GM20431 (cell line): Measurements from ENCODE around the gene MRPS33.
"Not testable (repeated sequence)": the region's sequence is repeated elsewhere in the genome, so short reads cannot be mapped to it uniquely, and the experiment has no call there.

ENCODE experiments used
- in situ Hi-C: fragments of 300-500 bp; cut with MseI, MboI; formaldehyde crosslinking; loops from one replicate; pipeline ENCODE4 v1.15.0; 2020; ENCODE audit warnings: low sequenced_read_pairs; ENCODE audit not compliant: unreplicated experiment

Gene MRPS33

DNA sequence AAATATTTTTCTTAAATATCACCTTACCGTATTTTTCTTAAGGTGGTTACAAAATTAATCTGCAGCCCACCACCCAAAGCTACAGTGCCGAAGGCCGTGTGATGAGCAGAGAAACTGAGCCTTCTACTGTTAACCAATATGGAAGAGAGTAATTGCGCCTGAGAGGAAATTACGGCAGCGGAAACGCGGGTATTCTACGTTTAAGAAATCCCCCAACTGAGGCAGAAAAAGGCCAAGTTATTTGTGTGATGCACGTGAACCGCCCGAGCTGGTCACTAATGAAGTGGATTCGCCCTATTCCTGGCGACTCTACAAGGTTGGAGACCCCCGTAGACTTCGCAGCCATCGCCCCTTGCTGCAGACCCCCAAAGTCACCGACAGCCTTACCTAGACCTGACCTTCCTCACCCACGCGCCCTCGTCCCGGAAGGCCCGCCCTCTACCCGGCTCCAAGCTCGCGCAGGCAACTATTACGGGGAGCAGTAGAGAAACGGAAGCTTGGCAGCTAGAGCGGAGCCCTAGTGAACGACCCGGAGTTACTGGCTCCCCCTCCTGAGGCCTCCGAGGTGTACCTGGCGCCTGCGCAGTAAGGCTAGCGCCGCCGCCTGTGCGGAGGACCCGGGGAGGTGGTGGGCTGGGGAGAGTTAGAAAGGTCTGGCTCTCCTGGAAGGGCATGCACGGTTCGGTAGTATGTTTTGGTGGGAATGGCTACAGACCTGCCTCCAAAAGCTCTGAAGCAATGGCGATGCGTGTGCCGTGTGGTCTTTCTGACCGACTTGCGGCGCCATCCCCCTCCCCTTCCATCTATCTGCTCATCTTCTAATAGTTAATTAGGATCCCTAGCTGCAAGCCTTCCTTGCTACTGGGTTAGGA lies at the start of gene MRPS33:
Gene MRPS33, minus strand, starts transcription at position 429 of the 872 bp plus-strand sequence. CDS start 4,319 bp downstream, outside the sequence.
- in situ Hi-C loops = loop anchor here (25.0 kb wide), 1 partner anchor 502 kb away; no protein-coding TSS in a partner anchor

DNA sequence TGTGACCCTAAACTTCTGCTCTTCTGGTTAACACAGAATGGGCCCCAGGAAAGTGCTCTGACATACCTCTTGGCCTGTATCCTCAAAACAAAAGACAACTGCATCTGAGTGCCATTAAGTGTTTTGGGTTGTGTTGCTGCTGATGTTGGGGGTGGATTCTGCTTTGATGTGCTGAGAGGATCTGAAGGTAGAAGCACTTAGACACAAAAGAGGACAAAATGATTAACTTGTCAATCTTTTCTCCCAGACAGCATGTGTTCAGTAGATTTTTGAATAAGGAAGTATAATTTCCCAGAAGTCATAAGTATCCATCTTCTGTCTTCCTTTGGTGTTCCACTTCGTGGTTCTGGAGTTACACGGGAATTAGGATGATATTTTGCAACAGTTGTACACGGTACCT lies 43.0 kb upstream of the MRPS33 start:
- in situ Hi-C loops = no loop called here

DNA sequence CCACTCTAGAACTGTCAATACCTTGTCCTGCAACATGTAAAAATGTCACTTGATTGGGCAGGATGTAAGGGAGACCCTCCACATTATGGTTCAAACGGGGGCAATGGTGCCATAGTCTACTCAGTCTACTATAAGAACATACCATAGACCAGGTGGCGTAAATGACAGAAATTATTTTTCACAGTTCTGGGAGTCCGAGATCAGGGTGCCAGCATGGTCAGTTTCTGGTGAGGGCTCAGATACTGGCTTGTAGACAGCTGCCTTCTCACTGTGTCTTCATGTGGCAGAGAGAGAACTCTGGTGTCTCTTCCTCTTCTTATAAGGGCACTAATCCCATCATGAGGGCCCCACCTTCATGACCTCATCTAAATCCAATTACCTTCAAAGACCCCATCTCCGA lies 40.4 kb upstream of the MRPS33 start:
- in situ Hi-C loops = no loop called here

DNA sequence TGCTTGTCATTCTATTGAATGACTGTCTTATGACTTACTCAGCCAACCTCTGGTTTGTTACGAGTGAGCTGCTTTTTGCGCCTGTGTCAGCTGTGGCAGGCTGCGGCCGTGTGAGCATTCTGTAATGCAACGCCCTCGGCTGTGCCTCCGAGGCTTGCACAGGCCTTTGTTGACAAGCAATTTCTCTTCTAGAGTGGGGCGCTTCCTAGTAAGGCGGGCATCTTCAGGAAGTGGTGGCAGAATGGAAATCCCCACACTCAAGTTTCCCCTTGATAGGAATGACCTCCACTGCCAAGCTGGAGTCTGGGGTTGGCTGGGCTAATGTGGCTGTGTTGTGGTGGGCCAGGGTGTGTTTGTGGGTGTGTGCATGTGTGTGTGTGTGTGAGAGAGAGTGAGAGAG lies 38.9 kb upstream of the MRPS33 start:
- in situ Hi-C loops = no loop called here

DNA sequence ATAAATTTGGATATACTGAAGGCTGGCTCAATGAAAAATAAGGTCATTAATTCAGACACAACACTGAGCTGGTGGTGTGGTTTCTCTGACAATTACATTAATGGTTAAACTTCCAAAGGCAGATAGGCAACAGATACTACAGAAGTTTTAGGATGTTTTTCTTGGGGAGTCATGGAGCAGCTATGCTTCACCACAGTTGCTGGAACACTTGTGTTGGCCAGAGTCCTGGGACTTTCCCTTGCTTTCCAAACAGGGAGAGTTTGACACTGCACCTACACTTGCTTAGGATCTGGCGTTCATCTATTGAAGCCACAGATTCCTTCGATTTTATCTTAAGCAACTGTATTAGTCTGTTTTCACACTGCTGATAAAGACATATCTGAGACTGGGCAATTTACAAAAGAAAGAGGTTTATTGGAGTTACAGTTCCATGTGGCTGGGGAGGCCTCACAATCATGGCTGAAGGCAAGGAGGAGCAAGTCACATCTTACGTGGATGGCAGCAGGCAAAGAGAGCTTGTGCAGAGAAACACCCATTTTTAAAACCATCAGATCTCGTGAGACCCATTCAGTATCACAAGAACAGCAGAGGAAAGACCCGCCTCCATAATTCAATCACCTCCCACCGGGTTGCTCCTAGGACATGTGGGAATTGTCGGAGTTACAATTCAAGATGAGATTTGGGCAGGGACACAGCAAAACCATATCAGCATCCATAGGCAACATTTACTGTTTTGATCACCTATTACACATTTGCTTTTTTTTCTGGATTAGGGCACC lies 31.3 kb upstream of the MRPS33 start:
- in situ Hi-C loops = no loop called here

DNA sequence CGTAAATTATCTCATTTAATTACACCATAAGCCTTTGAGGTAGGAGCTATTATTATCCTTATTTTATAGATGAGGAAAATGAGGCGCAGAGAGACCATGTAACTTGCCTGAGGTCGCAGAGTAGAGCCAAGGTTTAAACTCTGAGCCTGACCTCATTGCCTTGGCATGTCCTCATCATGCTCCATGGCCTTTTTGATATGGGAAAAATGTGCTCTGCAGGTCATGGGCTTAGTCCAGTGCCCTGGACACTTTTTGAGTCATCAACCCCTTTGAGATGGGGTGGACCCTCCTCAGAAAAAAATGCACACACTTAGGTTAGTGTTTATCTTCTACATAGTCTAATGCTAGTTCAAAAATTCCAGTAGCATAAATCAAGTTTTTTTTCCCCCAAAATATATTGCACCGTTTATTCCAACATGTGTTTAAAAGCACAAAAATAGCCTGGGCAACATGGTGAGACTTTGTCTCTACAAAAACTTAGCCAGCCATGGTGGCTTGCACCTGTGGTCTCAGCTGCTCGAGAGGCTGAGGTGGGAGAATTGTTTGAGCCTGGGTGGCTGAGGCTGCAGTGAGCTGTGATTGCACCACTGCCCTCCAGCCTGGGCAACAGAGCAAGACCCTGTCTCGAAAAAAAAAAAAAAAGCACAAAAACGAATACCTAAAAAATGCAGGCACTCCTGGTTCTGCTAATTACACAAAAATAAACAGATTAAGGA lies 30.5 kb upstream of the MRPS33 start:
- in situ Hi-C loops = no loop called here

DNA sequence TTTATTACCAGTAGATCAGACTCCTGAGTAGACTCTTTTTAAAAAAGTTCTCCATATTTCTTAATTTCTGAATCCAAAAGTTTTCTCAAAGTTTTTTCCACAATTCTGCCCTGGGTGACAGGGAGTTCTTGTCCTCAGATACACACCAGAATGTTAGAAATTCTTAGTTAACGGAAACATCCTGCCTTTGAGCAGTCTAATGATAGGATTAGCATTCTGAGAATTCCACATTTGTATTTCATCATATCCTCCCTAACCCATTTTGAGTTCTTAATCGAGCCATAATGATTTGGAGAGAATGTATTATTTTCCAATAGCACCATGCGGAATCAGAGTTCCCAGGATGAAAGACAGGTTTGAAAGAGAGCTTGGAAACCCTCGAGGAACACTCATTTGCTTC lies 28.9 kb upstream of the MRPS33 start:
- in situ Hi-C loops = no loop called here

DNA sequence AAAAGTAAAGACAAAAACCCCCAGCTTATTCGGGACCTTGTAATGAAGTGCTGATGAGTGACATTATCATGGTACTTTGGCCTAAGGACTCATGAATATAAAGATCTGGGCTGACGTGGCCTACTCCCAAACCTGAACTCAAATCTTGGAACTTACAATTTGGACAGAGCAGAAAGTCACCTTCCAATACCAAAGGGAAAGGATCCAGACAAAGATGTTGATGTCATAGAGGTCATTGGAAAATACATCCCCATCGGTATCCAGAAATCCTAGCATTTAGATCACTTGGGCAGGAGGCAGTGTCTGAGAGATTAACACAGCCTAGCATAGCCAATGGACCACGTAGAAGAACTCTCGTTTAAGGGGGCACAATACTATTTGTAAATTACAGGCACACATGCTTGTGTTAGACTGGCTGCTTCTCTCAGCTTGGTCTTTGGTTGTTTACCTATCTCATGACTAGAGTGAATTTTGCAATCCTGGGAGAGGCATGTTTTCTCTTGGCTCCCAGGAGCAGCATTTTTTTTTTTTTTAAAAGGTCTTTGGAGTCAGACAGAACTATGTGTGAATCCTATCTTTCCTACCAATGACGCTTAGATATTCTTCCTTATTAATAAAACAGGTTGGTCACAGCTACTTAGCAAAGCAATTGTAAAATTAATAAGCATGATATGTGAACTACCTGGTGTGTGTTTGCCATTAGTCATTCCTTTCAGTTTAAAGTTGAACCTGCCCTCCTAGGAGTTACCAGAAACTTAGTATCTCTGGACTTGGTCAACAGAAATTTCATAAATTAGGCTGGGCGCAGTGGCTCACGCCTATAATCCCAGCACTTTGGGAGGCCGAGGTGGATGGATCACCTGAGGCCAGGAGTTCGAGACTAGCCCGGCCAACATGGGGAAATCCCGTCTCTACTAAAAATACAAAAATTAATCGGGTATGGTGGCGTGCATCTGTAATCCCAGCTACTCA lies 27.8 kb upstream of the MRPS33 start:
- in situ Hi-C loops = no loop called here

DNA sequence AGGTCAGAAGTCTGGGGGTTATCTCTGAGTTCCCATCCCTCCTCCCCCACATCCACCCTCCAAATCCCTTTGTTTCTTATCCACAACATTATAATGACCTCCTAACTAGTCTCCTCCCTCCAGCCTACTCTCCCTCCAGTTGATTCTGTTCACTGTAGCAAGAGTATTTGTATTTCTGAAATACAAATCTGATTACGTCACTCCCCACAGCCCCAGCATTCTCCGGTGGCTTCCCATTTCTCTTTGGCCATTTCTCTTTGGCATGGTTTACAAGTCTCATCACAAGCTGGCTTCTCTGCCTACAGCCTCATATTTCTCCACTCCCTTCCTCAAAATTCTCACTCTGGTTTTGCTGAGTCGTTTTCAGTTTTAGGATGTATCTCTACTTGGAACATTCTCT lies 24.6 kb upstream of the MRPS33 start:
- in situ Hi-C loops = no loop called here

DNA sequence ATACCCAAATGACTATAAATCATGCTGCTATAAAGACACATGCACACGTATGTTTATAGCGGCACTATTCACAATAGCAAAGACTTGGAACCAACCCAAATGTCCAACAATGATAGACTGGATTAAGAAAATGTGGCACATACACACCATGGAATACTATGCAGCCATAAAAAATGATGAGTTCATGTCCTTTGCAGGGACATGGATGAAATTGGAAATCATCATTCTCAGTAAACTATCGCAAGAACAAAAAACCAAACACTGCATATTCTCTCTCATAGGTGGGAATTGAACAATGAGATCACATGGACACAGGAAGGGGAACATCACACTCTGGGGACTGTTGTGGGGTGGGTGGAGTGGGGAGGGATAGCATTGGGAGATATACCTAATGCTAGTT lies 23.3 kb upstream of the MRPS33 start:
- in situ Hi-C loops = not testable (repeated sequence)

DNA sequence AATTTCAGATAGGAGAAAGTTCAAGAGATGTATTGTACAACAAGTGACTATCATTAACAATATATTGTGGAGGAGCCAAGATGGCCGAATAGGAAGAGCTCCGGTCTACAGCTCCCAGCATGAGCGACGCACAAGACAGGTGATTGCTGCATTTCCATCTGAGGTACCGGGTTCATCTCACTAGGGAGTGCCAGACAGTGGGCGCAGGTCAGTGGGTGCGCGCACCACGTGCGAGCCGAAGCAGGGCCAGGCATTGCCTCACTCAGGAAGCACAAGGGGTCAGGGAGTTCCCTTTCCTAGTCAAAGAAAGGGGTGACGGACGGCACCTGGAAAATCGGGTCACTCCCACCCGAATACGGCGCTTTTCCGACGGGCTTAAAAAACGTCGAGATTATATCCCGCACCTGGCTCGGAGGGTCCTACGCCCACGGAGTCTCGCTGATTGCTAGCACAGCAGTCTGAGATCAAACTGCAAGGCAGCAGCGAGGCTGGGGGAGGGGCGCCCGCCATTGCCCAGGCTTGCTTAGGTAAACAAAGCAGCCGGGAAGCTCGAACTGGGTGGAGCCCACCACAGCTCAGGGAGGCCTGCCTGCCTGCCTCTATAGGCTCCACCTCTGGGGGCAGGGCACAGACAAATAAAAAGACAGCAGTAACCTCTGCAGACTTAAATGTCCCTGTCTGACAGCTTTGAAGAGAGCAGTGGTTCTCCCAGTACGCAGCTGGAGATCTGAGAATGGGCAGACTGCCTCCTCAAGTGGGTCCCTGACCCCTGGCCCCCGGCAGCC lies 18.0 kb upstream of the MRPS33 start:
- in situ Hi-C loops = not testable (repeated sequence)

DNA sequence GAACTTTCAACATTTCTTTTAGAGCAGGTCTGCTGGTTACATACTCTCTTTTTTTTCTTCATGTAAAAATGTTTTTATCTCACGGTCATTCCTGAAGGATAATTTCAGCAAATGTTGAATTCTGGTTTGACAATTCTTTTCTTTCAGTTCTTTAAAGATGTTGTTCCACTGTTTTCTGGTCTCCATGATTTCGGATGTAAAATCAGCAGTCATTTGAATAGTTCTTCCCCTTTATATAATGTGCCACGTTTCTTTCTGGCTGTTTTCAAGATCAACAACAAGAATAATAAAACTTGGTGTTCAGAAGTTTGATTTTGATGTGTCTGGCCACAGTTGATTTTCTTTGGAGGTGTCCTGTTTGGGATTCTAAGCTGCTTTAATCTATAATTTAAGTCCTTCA lies 14.0 kb upstream of the MRPS33 start:
- in situ Hi-C loops = no loop called here

DNA sequence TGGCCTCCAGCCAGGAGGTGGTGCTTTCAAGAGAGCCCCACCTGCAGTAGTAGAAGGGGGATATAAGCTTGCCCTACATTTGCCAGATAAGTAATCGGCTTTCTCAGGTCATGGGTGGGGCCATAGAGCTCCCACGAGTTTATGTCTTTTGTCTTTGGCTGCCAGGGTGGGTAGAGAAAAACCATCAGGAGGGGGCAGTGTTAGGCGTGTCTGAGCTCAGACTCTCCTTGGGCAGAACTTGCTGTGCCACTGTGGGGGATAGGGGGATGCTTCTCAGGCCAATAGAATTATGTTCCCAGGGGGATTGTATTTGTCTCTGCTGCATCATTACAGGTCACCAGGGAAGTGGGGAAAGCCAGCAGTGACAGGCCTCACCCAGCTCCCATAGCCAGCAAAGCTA lies 12.3 kb upstream of the MRPS33 start:
- in situ Hi-C loops = no loop called here

DNA sequence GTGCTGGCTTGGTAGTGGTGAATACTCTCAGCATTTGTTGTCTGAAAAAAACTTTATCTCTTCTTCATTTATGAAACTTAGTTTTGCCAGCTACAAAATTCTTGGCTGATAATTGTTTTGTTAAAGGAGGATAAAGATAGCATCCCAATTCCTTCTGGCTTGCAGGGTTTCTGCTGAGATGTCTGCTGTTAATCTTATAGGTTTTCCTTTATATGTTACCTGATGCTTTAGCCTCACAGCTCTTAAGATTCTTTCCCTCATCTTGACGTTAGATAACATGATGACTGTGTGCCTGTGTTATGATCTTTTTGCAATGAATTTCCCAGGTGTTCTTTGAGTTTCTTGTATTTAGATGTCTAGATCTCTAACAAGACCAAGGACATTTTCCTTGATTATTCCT lies 9.9 kb upstream of the MRPS33 start:
- in situ Hi-C loops = loop anchor here (25.0 kb wide), 1 partner anchor 512 kb away; no protein-coding TSS in a partner anchor

DNA sequence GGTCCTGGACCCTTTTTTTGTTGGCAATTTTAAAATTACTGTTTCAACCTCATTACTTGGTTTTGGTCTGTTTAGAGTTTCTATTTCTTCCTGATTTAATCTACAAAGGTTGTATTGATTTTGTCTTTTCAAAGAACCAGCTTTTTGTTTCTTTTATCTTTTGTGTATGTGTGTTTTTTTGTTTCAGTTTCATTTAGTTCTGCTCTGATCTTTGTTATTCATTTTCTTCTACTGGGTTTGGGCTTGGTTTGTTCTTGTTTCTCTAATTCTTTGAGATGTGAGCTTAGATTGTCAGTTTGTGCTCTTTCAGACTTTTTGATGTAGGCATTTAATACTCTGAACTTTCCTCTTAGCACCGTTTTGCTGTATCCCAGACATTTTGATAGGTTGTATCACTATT lies 8.5 kb upstream of the MRPS33 start:
- in situ Hi-C loops = loop anchor here (25.0 kb wide), 1 partner anchor 511 kb away; no protein-coding TSS in a partner anchor

DNA sequence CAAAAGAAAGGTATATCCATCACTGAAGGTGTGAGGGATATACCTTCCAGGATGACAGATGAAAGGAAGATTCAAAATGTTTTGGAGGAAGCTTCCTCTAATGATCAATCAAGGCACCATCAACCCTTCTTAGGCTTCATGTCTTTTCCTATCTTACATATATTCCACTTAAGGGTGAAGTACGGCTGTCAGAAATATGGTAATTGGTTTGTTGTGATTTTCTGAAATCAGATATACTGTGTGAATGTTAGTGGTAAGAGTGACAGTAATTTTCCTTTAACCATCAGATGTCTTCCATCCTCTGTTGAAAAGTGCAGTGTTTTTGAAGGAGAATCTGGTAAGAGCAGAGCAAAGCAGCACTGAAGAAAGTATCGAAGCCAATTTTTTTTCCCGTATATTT lies 2.8 kb upstream of the MRPS33 start:
- in situ Hi-C loops = loop anchor here (25.0 kb wide), 1 partner anchor 505 kb away; no protein-coding TSS in a partner anchor

DNA sequence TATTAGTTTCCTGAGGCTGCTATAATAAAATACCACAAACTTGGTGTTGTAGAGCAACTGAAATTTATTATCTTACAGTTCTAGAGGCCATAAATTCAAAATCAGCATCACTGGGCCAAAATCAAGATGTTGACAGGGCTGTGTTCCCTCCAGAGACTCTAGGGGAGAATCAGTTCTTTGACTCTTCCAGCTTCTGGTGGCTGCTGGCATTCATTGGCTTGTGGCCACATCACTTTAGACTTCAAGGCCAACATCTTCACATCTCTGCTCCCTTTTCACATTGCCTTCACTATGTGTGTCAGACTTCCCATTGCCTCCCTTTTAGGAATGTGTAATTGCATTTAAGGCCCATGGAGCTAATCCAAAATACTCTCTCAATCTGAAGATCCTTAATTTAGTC lies 1.6 kb upstream of the MRPS33 start:
- in situ Hi-C loops = loop anchor here (25.0 kb wide), 1 partner anchor 504 kb away; no protein-coding TSS in a partner anchor

DNA sequence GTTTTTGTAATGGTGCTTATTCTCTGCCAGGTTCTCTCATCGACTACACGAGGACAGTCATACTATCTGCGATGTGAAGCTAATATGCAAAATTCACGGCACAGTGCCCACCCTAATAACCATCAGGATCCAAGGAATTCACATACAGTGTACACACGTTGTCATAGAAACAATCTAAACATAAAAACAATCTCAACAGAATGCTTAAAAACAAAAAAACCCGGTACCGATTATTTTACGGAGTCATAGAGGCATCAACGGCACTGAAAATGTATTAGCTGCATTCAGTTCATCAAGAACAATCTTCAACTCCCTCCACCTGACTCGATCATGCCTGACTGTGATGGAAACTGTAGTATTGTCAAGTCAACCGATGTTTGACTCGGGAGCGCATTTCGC lies 628 bp downstream of the MRPS33 start:
- in situ Hi-C loops = loop anchor here (25.0 kb wide), 1 partner anchor 502 kb away; no protein-coding TSS in a partner anchor
